Panc1 (cell line): ENCODE results near the gene ZNF592.

Experiments
- POLR2AphosphoS5 ChIP-seq: IDR thresholded peaks from 2 replicates; pipeline ENCODE4 v1.6.1; 2012; ENCODE audit warnings: mild to moderate bottlenecking, low read depth, low read length, moderate library complexity
- SIN3A ChIP-seq: IDR thresholded peaks from 2 replicates; pipeline ENCODE4 v1.6.1; 2012; ENCODE audit warnings: low read depth, mild to moderate bottlenecking, low read length, moderate library complexity, borderline replicate concordance; ENCODE audit not compliant: insufficient read depth
- TCF7L2 ChIP-seq: IDR thresholded peaks from 2 replicates; pipeline ENCODE4 v1.6.1; 2011; ENCODE audit warnings: mild to moderate bottlenecking, low read depth, low read length, inconsistent platforms
- TF ChIP-seq, protein P1 (sequence below): fragments of 450-650 bp; IDR thresholded peaks from 2 replicates; pipeline ENCODE4 v1.5.1; 2017; ENCODE audit warnings: mild to moderate bottlenecking
- TF ChIP-seq, protein P2 (sequence below), 2 experiments: IDR thresholded peaks; 2 replicates each; pipeline ENCODE4 v1.6.1; 2011 to 2012; ENCODE audit warnings: low read depth in 2 of 2, control low read depth in 1 of 2, low read length in 1 of 2, mild to moderate bottlenecking in 1 of 2, moderate library complexity in 1 of 2; ENCODE audit not compliant: insufficient read depth in 1 of 2

DNA sequence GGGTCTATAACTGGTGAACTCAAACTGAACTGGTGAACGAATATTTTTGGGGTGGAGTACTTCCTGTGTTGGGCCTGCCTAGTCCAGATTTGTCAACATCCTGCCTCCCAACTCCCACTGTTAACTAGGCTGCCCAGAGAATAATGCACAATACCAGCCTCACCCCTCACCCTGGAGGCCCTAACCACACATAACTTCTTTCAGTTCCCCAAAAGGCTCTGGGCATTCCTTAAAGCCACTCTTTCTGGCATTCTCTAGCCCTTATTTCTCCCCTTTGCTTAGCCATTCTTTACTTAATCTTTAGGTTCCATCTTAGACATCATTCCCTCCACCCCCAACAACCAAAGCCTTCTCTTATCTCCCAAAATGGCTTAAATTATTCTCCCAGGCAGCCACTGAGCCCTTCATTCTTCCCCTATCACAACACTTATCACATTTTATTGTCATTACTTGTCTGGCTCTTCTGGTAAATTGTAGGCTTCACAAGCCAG is 23.3 kb upstream of the ZNF592 start:
- TF ChIP-seq POLR2AphosphoS5 = no peak
- TF ChIP-seq, protein P1, sequence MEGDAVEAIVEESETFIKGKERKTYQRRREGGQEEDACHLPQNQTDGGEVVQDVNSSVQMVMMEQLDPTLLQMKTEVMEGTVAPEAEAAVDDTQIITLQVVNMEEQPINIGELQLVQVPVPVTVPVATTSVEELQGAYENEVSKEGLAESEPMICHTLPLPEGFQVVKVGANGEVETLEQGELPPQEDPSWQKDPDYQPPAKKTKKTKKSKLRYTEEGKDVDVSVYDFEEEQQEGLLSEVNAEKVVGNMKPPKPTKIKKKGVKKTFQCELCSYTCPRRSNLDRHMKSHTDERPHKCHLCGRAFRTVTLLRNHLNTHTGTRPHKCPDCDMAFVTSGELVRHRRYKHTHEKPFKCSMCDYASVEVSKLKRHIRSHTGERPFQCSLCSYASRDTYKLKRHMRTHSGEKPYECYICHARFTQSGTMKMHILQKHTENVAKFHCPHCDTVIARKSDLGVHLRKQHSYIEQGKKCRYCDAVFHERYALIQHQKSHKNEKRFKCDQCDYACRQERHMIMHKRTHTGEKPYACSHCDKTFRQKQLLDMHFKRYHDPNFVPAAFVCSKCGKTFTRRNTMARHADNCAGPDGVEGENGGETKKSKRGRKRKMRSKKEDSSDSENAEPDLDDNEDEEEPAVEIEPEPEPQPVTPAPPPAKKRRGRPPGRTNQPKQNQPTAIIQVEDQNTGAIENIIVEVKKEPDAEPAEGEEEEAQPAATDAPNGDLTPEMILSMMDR = no peak
- TF ChIP-seq TCF7L2 = no peak
- TF ChIP-seq SIN3A = no peak
- TF ChIP-seq, protein P2, sequence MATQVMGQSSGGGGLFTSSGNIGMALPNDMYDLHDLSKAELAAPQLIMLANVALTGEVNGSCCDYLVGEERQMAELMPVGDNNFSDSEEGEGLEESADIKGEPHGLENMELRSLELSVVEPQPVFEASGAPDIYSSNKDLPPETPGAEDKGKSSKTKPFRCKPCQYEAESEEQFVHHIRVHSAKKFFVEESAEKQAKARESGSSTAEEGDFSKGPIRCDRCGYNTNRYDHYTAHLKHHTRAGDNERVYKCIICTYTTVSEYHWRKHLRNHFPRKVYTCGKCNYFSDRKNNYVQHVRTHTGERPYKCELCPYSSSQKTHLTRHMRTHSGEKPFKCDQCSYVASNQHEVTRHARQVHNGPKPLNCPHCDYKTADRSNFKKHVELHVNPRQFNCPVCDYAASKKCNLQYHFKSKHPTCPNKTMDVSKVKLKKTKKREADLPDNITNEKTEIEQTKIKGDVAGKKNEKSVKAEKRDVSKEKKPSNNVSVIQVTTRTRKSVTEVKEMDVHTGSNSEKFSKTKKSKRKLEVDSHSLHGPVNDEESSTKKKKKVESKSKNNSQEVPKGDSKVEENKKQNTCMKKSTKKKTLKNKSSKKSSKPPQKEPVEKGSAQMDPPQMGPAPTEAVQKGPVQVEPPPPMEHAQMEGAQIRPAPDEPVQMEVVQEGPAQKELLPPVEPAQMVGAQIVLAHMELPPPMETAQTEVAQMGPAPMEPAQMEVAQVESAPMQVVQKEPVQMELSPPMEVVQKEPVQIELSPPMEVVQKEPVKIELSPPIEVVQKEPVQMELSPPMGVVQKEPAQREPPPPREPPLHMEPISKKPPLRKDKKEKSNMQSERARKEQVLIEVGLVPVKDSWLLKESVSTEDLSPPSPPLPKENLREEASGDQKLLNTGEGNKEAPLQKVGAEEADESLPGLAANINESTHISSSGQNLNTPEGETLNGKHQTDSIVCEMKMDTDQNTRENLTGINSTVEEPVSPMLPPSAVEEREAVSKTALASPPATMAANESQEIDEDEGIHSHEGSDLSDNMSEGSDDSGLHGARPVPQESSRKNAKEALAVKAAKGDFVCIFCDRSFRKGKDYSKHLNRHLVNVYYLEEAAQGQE (IDR thresholded peaks at IDR 0.05; ENCODE audit: insufficient read depth in 1 of 2, low read depth in 2 of 2, low read length in 1 of 2) = no peak
